ENCODE data around the gene RUFY1. TPM values are rescaled to one million over a fixed set of nuclear protein-coding genes. Genes with fewer than 3 reads are reported as not detected.
"Not testable (repeated sequence)": the region's sequence is repeated elsewhere in the genome, so short reads cannot be mapped to it uniquely, and the experiment has no call there.

The RUFY1 gene
- total RNA-seq, 2 donors from 2014 or later = 34.8 to 36.6 TPM

GRCh38 chr5:179616002-179616594, 65.7 kb downstream of the RUFY1 start:
- intact Hi-C loops (cut with DNase I) = no loop called here
- DNase-seq (ENCODE audit: low spot score) = peak; percentile 65

GRCh38 chr5:179617930-179618329, 67.6 kb downstream of the RUFY1 start:
- DNase-seq (ENCODE audit: low spot score) = peak; percentile 12
- intact Hi-C loops (cut with DNase I) = no loop called here

- intact Hi-C loops (cut with DNase I) = no loop called here
- DNase-seq (ENCODE audit: low spot score) = no peak
These were observed 68.7 kb downstream of the RUFY1 start for GRCh38 chr5:179618923-179619554.

- DNase-seq (ENCODE audit: low spot score) = no peak
- intact Hi-C loops (cut with DNase I) = no loop called here
These were observed 69.4 kb downstream of the RUFY1 start for GRCh38 chr5:179619776-179620175.

- intact Hi-C loops (cut with DNase I) = no loop called here
- no peak for DNase-seq (ENCODE audit: low spot score)
These were observed 69.9 kb downstream of the RUFY1 start for GRCh38 chr5:179620293-179620692.

GRCh38 chr5:179620703-179621350, 70.5 kb downstream of the RUFY1 start:
- DNase-seq (ENCODE audit: low spot score) = peak; percentile 4
- intact Hi-C loops (cut with DNase I) = no loop called here

GRCh38 chr5:179621551-179622214, 71.3 kb downstream of the RUFY1 start:
- DNase-seq (ENCODE audit: low spot score) = peak; percentile 26
- intact Hi-C loops (cut with DNase I) = no loop called here

GRCh38 chr5:179623003-179623905, 72.9 kb downstream of the RUFY1 start, which contains the start of gene HNRNPH1:
Gene HNRNPH1 (minus strand): TSS chr5:179623671. CDS start chr5:179623133, 538 bp downstream.
- DNase-seq (ENCODE audit: low spot score) = peak; percentile 100
- intact Hi-C loops (cut with DNase I) = no loop called here

- peak; percentile 84 for DNase-seq (ENCODE audit: low spot score)
- intact Hi-C loops (cut with DNase I) = no loop called here
These were observed 73.8 kb downstream of the RUFY1 start for GRCh38 chr5:179623906-179624741.

- intact Hi-C loops (cut with DNase I) = no loop called here
- DNase-seq (ENCODE audit: low spot score) = peak; percentile 70
These were observed 74.5 kb downstream of the RUFY1 start for GRCh38 chr5:179624841-179625271.

- DNase-seq (ENCODE audit: low spot score) = peak; percentile 24
- intact Hi-C loops (cut with DNase I) = not testable (repeated sequence)
These were observed 83.4 kb downstream of the RUFY1 start for GRCh38 chr5:179633501-179634369.

- DNase-seq (ENCODE audit: low spot score) = peak; percentile 36
- intact Hi-C loops (cut with DNase I) = not testable (repeated sequence)
These were observed 84.2 kb downstream of the RUFY1 start for GRCh38 chr5:179634370-179635172.

- DNase-seq (ENCODE audit: low spot score) = peak; percentile 52
- intact Hi-C loops (cut with DNase I) = not testable (repeated sequence)
These were observed 88.9 kb downstream of the RUFY1 start for GRCh38 chr5:179639296-179639695.

GRCh38 chr5:179641745-179642144, 91.4 kb downstream of the RUFY1 start:
- intact Hi-C loops (cut with DNase I); DNase-seq (ENCODE audit: low spot score): not testable (repeated sequence)

- intact Hi-C loops (cut with DNase I) = not testable (repeated sequence)
- peak; percentile 25 for DNase-seq (ENCODE audit: low spot score)
These were observed 92.3 kb downstream of the RUFY1 start for GRCh38 chr5:179642626-179643025.

- intact Hi-C loops (cut with DNase I) = not testable (repeated sequence)
- DNase-seq (ENCODE audit: low spot score) = peak; percentile 28
These were observed 93.0 kb downstream of the RUFY1 start for GRCh38 chr5:179643141-179643920.

Measured in posterior vena cava (tissue), 2 donors.